ENCODE results near the gene ANKRD9. TPM values are rescaled to one million over a fixed set of nuclear protein-coding genes. Genes with fewer than 3 reads are reported as not detected.

ANKRD9 gene
- total and polyA plus RNA-seq, 2 of the 13 experiments (the other 11 are each of a cell fraction or from before 2014, with no cell fraction given) = 10.0 to 15.0 TPM

GRCh38 chr14:102505000-102505619 lies 4.5 kb downstream of the ANKRD9 start:
- no peak overlapping the region for H2AFZ ChIP-seq (ENCODE audit: low read length)
- BruUV-seq (replicated peaks) = no TSS peak
- H3K79me2 ChIP-seq (ENCODE audit: insufficient read depth, low read length) = no peaks in the 10 kb centered on the region
- in situ Hi-C loops (cut with HindIII; ENCODE audit: extremely low pct_ligation_motif_present, low pct_unique_long_range_greater_than_20kb) (no loop called here), intact Hi-C loops (cut with micrococcal nuclease; ENCODE audit: unreplicated experiment) (no loop called here)
- no peak overlapping the region for H3K9ac ChIP-seq (ENCODE audit: insufficient read depth, low read depth, low read length)
- DNase-seq (ENCODE audit: low spot score) (no peak), FAIRE-seq (no peak), ATAC-seq (no peak)
- H3K4me2 ChIP-seq (ENCODE audit: low read depth, low read length) = no peak overlapping the region
- H3K27ac ChIP-seq (ENCODE audit: extremely low read length, insufficient read depth, low read length) = no peak overlapping the region
- ChIA-PET POLR2A (no interaction called here), CTCF (ENCODE audit: low intra/inter-chr PET ratio, low total read pairs) (no interaction called here)
- H3K9me3 ChIP-seq (ENCODE audit: low read length) = no peaks in the 10 kb centered on the region
- H3K4me1 ChIP-seq (ENCODE audit: insufficient read depth, low read length) = peaks cover 10% of the 10 kb centered on the region
- H3K4me3 ChIP-seq (replicated peaks in 1 of 3; ENCODE audit: insufficient read depth in 1 of 3, low read depth in 2 of 3, low read length in 3 of 3) = no peak overlapping the region
- TF ChIP-seq ZNF547 (CRISPR knock-in tag; IDR thresholded peaks at IDR 0.05) (no peak), PATZ1 (CRISPR knock-in tag; IDR thresholded peaks at IDR 0.05) (no peak), ZBTB34 (CRISPR knock-in tag; IDR thresholded peaks at IDR 0.05) (no peak), ZNF432 (CRISPR knock-in tag; IDR thresholded peaks at IDR 0.05; ENCODE audit: borderline replicate concordance) (no peak), ZSCAN20 (CRISPR knock-in tag; IDR thresholded peaks at IDR 0.05; ENCODE audit: borderline replicate concordance) (no peak), ZNF614 (CRISPR knock-in tag; IDR thresholded peaks at IDR 0.05; ENCODE audit: borderline replicate concordance) (no peak), CENPT (CRISPR knock-in tag; IDR thresholded peaks at IDR 0.05; ENCODE audit: low read depth) (no peak), ZBTB2 (CRISPR knock-in tag; IDR thresholded peaks at IDR 0.05; ENCODE audit: low read depth) (no peak), CREBL2 (CRISPR knock-in tag; IDR thresholded peaks at IDR 0.05; ENCODE audit: borderline replicate concordance) (no peak), ISX (CRISPR knock-in tag; conservative IDR thresholded peaks at IDR 0.05) (no peak), CERS6 (CRISPR knock-in tag; IDR thresholded peaks at IDR 0.05) (no peak), CENPX (CRISPR knock-in tag; IDR thresholded peaks at IDR 0.05) (no peak), KLF15 (CRISPR knock-in tag; IDR thresholded peaks at IDR 0.05; ENCODE audit: borderline replicate concordance) (no peak), ZSCAN21 (CRISPR knock-in tag; IDR thresholded peaks at IDR 0.05; ENCODE audit: borderline replicate concordance) (no peak)
- H4K20me1 ChIP-seq (ENCODE audit: insufficient read depth, low read length) = no peaks in the 10 kb centered on the region
- no peaks in the 10 kb centered on the region; a peak in 2 of 5 replicates for H3K27me3 ChIP-seq (ENCODE audit: control insufficient read depth in 1 of 2, insufficient read depth in 2 of 2, low read length in 2 of 2)
- H3K36me3 ChIP-seq (replicated peaks in 1 of 2; ENCODE audit: control insufficient read depth in 1 of 2, insufficient read depth in 2 of 2, low read length in 2 of 2) = peaks cover 6 to 8% of the 10 kb centered on the region in 2 experiments; a peak in 2 of 5 replicates
- 95% methylated on average over 4 of the region's 7 CpGs for WGBS (ENCODE audit: low lambda C conversion rate)
